NCI-H1417 (cell line): ENCODE results near the gene MBIP.

Experiments used
- DNase-seq, 3 experiments: peaks; one replicate each; lab custom pipeline; 2025; lab: John Stamatoyannopoulos, UW

The MBIP gene

GRCh38 chr14:36264107-36264506 lies 56.3 kb downstream of the MBIP start:
- DNase-seq = no peak

GRCh38 chr14:36260970-36261640 lies 59.3 kb downstream of the MBIP start:
- no peak for DNase-seq

GRCh38 chr14:36258241-36258640 lies 62.2 kb downstream of the MBIP start:
- no peak for DNase-seq

- no peak for DNase-seq
These were observed 64.2 kb downstream of the MBIP start for GRCh38 chr14:36256126-36256801.

- no peak for DNase-seq
These were observed 66.3 kb downstream of the MBIP start for GRCh38 chr14:36254020-36254624.
